ENCODE data around the gene FEZ2.

The FEZ2 gene

DNA sequence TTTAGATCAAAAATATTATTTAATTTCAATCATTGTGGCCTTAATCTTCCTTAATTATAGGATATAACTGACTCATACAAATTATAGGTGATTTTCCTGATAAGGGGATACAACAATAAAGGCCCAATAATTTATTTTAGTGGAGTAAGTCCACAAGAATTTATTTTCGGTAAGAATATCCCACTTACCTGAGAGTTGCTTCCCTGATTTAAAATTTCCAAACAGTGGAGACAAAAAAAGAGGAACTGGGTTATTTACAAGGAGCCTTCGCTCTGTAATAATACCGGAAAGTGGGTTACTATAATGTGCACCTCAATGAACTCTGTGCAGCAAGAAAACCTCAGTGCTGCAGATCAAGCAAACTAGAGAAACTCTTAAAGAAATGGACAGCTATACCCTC is 42.2 kb downstream of the FEZ2 start (continued):
- TF ChIP-seq, protein P1, sequence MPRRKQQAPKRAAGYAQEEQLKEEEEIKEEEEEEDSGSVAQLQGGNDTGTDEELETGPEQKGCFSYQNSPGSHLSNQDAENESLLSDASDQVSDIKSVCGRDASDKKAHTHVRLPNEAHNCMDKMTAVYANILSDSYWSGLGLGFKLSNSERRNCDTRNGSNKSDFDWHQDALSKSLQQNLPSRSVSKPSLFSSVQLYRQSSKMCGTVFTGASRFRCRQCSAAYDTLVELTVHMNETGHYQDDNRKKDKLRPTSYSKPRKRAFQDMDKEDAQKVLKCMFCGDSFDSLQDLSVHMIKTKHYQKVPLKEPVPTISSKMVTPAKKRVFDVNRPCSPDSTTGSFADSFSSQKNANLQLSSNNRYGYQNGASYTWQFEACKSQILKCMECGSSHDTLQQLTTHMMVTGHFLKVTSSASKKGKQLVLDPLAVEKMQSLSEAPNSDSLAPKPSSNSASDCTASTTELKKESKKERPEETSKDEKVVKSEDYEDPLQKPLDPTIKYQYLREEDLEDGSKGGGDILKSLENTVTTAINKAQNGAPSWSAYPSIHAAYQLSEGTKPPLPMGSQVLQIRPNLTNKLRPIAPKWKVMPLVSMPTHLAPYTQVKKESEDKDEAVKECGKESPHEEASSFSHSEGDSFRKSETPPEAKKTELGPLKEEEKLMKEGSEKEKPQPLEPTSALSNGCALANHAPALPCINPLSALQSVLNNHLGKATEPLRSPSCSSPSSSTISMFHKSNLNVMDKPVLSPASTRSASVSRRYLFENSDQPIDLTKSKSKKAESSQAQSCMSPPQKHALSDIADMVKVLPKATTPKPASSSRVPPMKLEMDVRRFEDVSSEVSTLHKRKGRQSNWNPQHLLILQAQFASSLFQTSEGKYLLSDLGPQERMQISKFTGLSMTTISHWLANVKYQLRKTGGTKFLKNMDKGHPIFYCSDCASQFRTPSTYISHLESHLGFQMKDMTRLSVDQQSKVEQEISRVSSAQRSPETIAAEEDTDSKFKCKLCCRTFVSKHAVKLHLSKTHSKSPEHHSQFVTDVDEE (CRISPR knock-in tag; IDR thresholded peaks at IDR 0.05), result no peak

- no peak for TF ChIP-seq CSDC2 (CRISPR knock-in tag; IDR thresholded peaks at IDR 0.05)
- no peak for TF ChIP-seq GLIS3 (CRISPR knock-in tag; IDR thresholded peaks at IDR 0.05)
- no peak for TF ChIP-seq ISL1 (CRISPR knock-in tag; IDR thresholded peaks at IDR 0.05)
- no peak for TF ChIP-seq CREB5 (CRISPR knock-in tag; IDR thresholded peaks at IDR 0.05; ENCODE audit: low read depth)
- no peak for TF ChIP-seq ZFP30 (CRISPR knock-in tag; IDR thresholded peaks at IDR 0.05)
- TF ChIP-seq ZC3H10 (CRISPR knock-in tag; IDR thresholded peaks at IDR 0.05), result no peak
- no peak for TF ChIP-seq OSR1 (CRISPR knock-in tag; IDR thresholded peaks at IDR 0.05)
- TF ChIP-seq TCF4 (CRISPR knock-in tag; IDR thresholded peaks at IDR 0.05; ENCODE audit: borderline replicate concordance), result no peak
- no peak for TF ChIP-seq CSRNP3 (CRISPR knock-in tag; IDR thresholded peaks at IDR 0.05)
- TF ChIP-seq ZNF565 (CRISPR knock-in tag; conservative IDR thresholded peaks at IDR 0.05; ENCODE audit: low read depth), result no peak
- no peak for TF ChIP-seq ARNTL (CRISPR knock-in tag; IDR thresholded peaks at IDR 0.05; ENCODE audit: borderline replicate concordance, low read depth)
- no peak for TF ChIP-seq BACH2 (CRISPR knock-in tag; IDR thresholded peaks at IDR 0.05; ENCODE audit: borderline replicate concordance)
- peak; percentile 5; the same call in 1 of the 3 replicates for ATAC-seq
These were observed 43.4 kb downstream of the FEZ2 start for GRCh38 chr2:36554531-36554930.

DNA sequence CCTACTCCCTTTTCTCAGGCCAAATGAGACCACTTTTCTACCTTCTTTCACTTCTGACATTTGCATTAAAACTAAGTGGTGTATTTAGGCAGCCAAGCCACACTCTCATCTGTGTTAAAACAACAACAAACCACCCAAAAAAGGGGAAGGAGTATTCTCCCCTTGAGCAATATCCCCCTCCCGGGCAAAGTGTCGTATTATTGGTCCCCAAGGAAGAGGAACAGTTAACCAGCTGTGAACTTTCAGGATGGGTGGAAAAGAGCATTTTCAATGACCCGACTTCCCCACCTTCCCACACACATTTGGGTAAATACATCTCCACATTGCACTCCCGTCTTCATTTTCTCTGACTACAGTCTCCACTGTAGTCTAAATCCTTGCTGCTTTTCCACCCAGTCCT is 44.3 kb downstream of the FEZ2 start:
- TF ChIP-seq BACH2 (CRISPR knock-in tag; IDR thresholded peaks at IDR 0.05; ENCODE audit: borderline replicate concordance), result no peak
- no peak for TF ChIP-seq CSRNP3 (CRISPR knock-in tag; IDR thresholded peaks at IDR 0.05)
- no peak for TF ChIP-seq CREB5 (CRISPR knock-in tag; IDR thresholded peaks at IDR 0.05; ENCODE audit: low read depth)
- no peak for TF ChIP-seq TCF4 (CRISPR knock-in tag; IDR thresholded peaks at IDR 0.05; ENCODE audit: borderline replicate concordance)
- no peak for TF ChIP-seq GLIS3 (CRISPR knock-in tag; IDR thresholded peaks at IDR 0.05)
- no peak for TF ChIP-seq ARNTL (CRISPR knock-in tag; IDR thresholded peaks at IDR 0.05; ENCODE audit: borderline replicate concordance, low read depth)
- TF ChIP-seq CSDC2 (CRISPR knock-in tag; IDR thresholded peaks at IDR 0.05), result no peak
- TF ChIP-seq RARB (CRISPR knock-in tag; IDR thresholded peaks at IDR 0.05), result no peak
- TF ChIP-seq ZFP3 (CRISPR knock-in tag; IDR thresholded peaks at IDR 0.05), result no peak
- TF ChIP-seq ISL1 (CRISPR knock-in tag; IDR thresholded peaks at IDR 0.05), result no peak
- no peak for TF ChIP-seq ZNF8 (CRISPR knock-in tag; IDR thresholded peaks at IDR 0.05)
- no peak for TF ChIP-seq PPARA (CRISPR knock-in tag; IDR thresholded peaks at IDR 0.05; ENCODE audit: borderline replicate concordance)
- ATAC-seq, result no peak

DNA sequence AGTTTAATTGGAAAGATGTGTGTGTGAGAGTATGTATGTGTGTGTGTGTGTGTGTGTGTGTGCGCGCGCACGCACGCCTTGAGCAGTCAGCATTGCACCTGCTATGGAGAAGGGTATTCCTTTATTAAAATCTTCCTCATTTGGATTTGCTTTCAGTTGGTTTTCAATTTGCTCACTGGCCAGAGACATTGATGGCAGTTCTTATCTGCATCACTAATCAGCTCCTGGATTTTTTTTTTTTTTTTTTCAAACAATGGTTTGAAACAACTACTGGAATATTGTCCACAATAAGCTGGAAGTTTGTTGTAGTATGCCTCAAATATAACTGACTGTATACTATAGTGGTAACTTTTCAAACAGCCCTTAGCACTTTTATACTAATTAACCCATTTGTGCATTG is 48.0 kb downstream of the FEZ2 start:
- no peak for ATAC-seq

More for the DNA sequence above, 48.0 kb downstream of the FEZ2 start:
- TF ChIP-seq ZFP30 (CRISPR knock-in tag; IDR thresholded peaks at IDR 0.05) (no peak), OSR1 (CRISPR knock-in tag; IDR thresholded peaks at IDR 0.05) (no peak), RARB (CRISPR knock-in tag; IDR thresholded peaks at IDR 0.05) (no peak), PATZ1 (CRISPR knock-in tag; IDR thresholded peaks at IDR 0.05; ENCODE audit: borderline replicate concordance) (no peak), GLIS3 (CRISPR knock-in tag; IDR thresholded peaks at IDR 0.05) (no peak), SNAI2 (CRISPR knock-in tag; IDR thresholded peaks at IDR 0.05) (no peak), CSRNP3 (CRISPR knock-in tag; IDR thresholded peaks at IDR 0.05) (no peak)
